Hematopoietic multipotent progenitor cell treated with erythropoietin and hydrocortisone succinate and interleukin-3 and kit ligand, for 8 days (in vitro differentiated cells): Measurements from ENCODE around the gene ANXA8.

ENCODE experiments used
- DNase-seq: peaks from one replicate; pipeline ENCODE4 v3.0.0-alpha.2; 2015

Gene ANXA8

GRCh38 chr10:47447209-47447608 lies 36.7 kb downstream of the ANXA8 start:
- DNase-seq = no peak

- no peak for DNase-seq
These were observed 38.2 kb downstream of the ANXA8 start for GRCh38 chr10:47445720-47446119.

- DNase-seq = no peak
These were observed 39.9 kb downstream of the ANXA8 start for GRCh38 chr10:47444047-47444446.

GRCh38 chr10:47443145-47443544 lies 40.8 kb downstream of the ANXA8 start:
- no peak for DNase-seq

- no peak for DNase-seq
These were observed 41.6 kb downstream of the ANXA8 start for GRCh38 chr10:47442351-47442750.

- DNase-seq = no peak
These were observed 42.0 kb downstream of the ANXA8 start for GRCh38 chr10:47441938-47442337.

- DNase-seq = no peak
These were observed 43.7 kb downstream of the ANXA8 start for GRCh38 chr10:47440207-47440606.

- peak; percentile 35 for DNase-seq
These were observed 44.9 kb downstream of the ANXA8 start for GRCh38 chr10:47438857-47439474.

GRCh38 chr10:47435081-47435480 lies 48.8 kb downstream of the ANXA8 start:
- no peak for DNase-seq

- no peak for DNase-seq
These were observed 58.0 kb downstream of the ANXA8 start for GRCh38 chr10:47425813-47426419.

- DNase-seq = no peak
These were observed 59.7 kb downstream of the ANXA8 start for GRCh38 chr10:47424231-47424630.

- DNase-seq = no peak
These were observed 60.4 kb downstream of the ANXA8 start for GRCh38 chr10:47423476-47423875.

- no peak for DNase-seq
These were observed 62.6 kb downstream of the ANXA8 start for GRCh38 chr10:47421057-47421952.

GRCh38 chr10:47420305-47421056 lies 63.4 kb downstream of the ANXA8 start:
- no peak for DNase-seq

GRCh38 chr10:47419421-47419820 lies 64.5 kb downstream of the ANXA8 start:
- DNase-seq = no peak

- no peak for DNase-seq
These were observed 64.9 kb downstream of the ANXA8 start for GRCh38 chr10:47418966-47419365.

GRCh38 chr10:47418321-47418720 lies 65.6 kb downstream of the ANXA8 start:
- DNase-seq = no peak
